Panc1 (cell line): Measurements from ENCODE around the gene SRP54. TPM values are rescaled to one million over a fixed set of nuclear protein-coding genes. Genes with fewer than 3 reads are reported as not detected.
"Not testable (repeated sequence)": the region's sequence is repeated elsewhere in the genome, so short reads cannot be mapped to it uniquely, and the experiment has no call there.

Source experiments
- ATAC-seq: fragments of 200-7000 bp; cut with Tn5 transposase; 2 replicates; pipeline ENCODE4 v1.9.1; 2020; ENCODE audit warnings: mild to moderate bottlenecking, moderate library complexity
- BruUV-seq: library from RNA; stranded (reverse); fragments of 400-500 nt; replicated peaks from 2 replicates; lab custom pipeline; 2021; lab: Mats Ljungman, UMichigan
- CTCF ChIA-PET: fragments of 300-600 bp; sonication (Branson Sonifier 250); formaldehyde crosslinking; loops from one replicate; lab custom pipeline; 2022; ENCODE audit warnings: antibody characterized with exemption; lab: Charles Lee
- POLR2A ChIA-PET: fragments of 300-600 bp; sonication (Branson Sonifier 250); formaldehyde crosslinking; loops from one replicate; lab custom pipeline; 2022; ENCODE audit warnings: antibody characterized with exemption; lab: Charles Lee
- DNase-seq: peaks from one replicate; pipeline ENCODE4 v3.0.0-alpha.2; 2010; ENCODE audit warnings: low read depth, low spot score
- H3K27ac ChIP-seq: 2 replicates; pipeline ENCODE4 v1.5.1; 2011; ENCODE audit warnings: mild to moderate bottlenecking, low read length, inconsistent platforms
- H3K27me3 ChIP-seq: fragments of 200-500 bp; sonication (Bioruptor generic); 2 replicates; pipeline ENCODE4 v1.6.0; 2014; ENCODE audit warnings: low read length, inconsistent platforms; ENCODE audit not compliant: control insufficient read depth, insufficient read depth
- H3K36me3 ChIP-seq: fragments of 200-500 bp; sonication (Bioruptor generic); 2 replicates; pipeline ENCODE4 v1.5.1; 2014; ENCODE audit warnings: inconsistent platforms, mild to moderate bottlenecking, low read length, moderate library complexity; ENCODE audit not compliant: control insufficient read depth, insufficient read depth
- H3K4me1 ChIP-seq: 2 replicates; pipeline ENCODE4 v1.5.1; 2011; ENCODE audit warnings: inconsistent platforms, mild to moderate bottlenecking, low read length, moderate library complexity; ENCODE audit not compliant: control insufficient read depth, insufficient read depth
- H3K4me3 ChIP-seq, 2 experiments: 2 replicates each; pipeline ENCODE4 v1.5.1; 2011 to 2012; ENCODE audit warnings: low read depth in 2 of 2, low read length in 2 of 2, mild to moderate bottlenecking in 2 of 2, inconsistent platforms in 1 of 2, moderate library complexity in 1 of 2
- H3K9me3 ChIP-seq: fragments of 200-500 bp; sonication (Bioruptor generic); 2 replicates; pipeline ENCODE4 v1.5.1; 2014; ENCODE audit warnings: low read depth, mild to moderate bottlenecking, inconsistent platforms, low read length, moderate library complexity; ENCODE audit not compliant: control insufficient read depth, insufficient read depth
- POLR2AphosphoS5 ChIP-seq: IDR thresholded peaks from 2 replicates; pipeline ENCODE4 v1.6.1; 2012; ENCODE audit warnings: mild to moderate bottlenecking, low read depth, low read length, moderate library complexity
- SIN3A ChIP-seq: IDR thresholded peaks from 2 replicates; pipeline ENCODE4 v1.6.1; 2012; ENCODE audit warnings: low read depth, mild to moderate bottlenecking, low read length, moderate library complexity, borderline replicate concordance; ENCODE audit not compliant: insufficient read depth
- TCF7L2 ChIP-seq: IDR thresholded peaks from 2 replicates; pipeline ENCODE4 v1.6.1; 2011; ENCODE audit warnings: mild to moderate bottlenecking, low read depth, low read length, inconsistent platforms
- in situ Hi-C: cut with HindIII; loops from 2 replicates; pipeline ENCODE4 v1.10.0; 2016; ENCODE audit warnings: low sequenced_read_pairs, low pct_unique_long_range_greater_than_20kb
- intact Hi-C: fragments of 100-400 bp; cut with micrococcal nuclease; formaldehyde crosslinking; loops from one replicate; pipeline ENCODE4 v1.10.0; 2022; ENCODE audit not compliant: unreplicated experiment
- total RNA-seq: library from RNA; stranded (reverse); gene quantifications from one replicate; pipeline ENCODE4 v1.2.1, GENCODE V29; 2021; ENCODE audit not compliant: unreplicated experiment
- TF ChIP-seq, protein P1 (sequence below): fragments of 450-650 bp; IDR thresholded peaks from 2 replicates; pipeline ENCODE4 v1.5.1; 2017; ENCODE audit warnings: mild to moderate bottlenecking
- TF ChIP-seq, protein P2 (sequence below), 2 experiments: IDR thresholded peaks; 2 replicates each; pipeline ENCODE4 v1.6.1; 2011 to 2012; ENCODE audit warnings: low read depth in 2 of 2, control low read depth in 1 of 2, low read length in 1 of 2, mild to moderate bottlenecking in 1 of 2, moderate library complexity in 1 of 2; ENCODE audit not compliant: insufficient read depth in 1 of 2

Gene SRP54
- total RNA-seq, 1 experiment from 2014 or later: 53.2 TPM

DNA sequence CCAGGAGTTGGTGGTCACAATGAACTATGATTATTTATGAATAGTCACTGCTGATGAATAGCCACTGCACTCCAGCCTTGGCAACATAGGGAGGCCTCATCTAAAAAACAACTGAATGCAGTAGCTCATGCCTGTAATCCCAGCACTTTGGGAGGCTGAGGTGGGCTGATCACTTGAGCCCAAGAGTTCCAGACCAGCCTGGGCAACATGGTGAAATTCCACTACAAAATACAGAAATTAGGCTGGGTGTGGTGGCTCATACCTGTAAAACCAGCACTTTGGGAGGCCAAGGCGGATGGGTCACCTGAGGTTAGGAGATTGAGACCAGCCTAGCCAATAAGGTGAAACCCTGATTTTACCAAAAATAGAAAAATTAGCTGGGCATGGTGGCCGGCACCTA, 49.8 kb downstream of the SRP54 start:
- intact Hi-C loops (no loop called here), in situ Hi-C loops (no loop called here)
- no peak overlapping the region for H3K4me3 ChIP-seq
- no peaks in the 10 kb centered on the region for H3K9me3 ChIP-seq
- no peak for ATAC-seq
- H3K27ac ChIP-seq: no peak overlapping the region
- no peak for DNase-seq
- H3K36me3 ChIP-seq: peaks cover 10% of the 10 kb centered on the region
- CTCF ChIA-PET: no interaction called here
- BruUV-seq: no TSS peak
- H3K27me3 ChIP-seq: no peaks in the 10 kb centered on the region
- POLR2A ChIA-PET: interaction anchor here (0.6 kb wide), 1 partner anchor 9 kb away, joined by 3 read pairs; no protein-coding TSS in a partner anchor
- H3K4me1 ChIP-seq: no peaks in the 10 kb centered on the region
- TF ChIP-seq TCF7L2: no peak
- TF ChIP-seq, protein P1, sequence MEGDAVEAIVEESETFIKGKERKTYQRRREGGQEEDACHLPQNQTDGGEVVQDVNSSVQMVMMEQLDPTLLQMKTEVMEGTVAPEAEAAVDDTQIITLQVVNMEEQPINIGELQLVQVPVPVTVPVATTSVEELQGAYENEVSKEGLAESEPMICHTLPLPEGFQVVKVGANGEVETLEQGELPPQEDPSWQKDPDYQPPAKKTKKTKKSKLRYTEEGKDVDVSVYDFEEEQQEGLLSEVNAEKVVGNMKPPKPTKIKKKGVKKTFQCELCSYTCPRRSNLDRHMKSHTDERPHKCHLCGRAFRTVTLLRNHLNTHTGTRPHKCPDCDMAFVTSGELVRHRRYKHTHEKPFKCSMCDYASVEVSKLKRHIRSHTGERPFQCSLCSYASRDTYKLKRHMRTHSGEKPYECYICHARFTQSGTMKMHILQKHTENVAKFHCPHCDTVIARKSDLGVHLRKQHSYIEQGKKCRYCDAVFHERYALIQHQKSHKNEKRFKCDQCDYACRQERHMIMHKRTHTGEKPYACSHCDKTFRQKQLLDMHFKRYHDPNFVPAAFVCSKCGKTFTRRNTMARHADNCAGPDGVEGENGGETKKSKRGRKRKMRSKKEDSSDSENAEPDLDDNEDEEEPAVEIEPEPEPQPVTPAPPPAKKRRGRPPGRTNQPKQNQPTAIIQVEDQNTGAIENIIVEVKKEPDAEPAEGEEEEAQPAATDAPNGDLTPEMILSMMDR: no peak
- TF ChIP-seq POLR2AphosphoS5: no peak
- TF ChIP-seq, protein P2, sequence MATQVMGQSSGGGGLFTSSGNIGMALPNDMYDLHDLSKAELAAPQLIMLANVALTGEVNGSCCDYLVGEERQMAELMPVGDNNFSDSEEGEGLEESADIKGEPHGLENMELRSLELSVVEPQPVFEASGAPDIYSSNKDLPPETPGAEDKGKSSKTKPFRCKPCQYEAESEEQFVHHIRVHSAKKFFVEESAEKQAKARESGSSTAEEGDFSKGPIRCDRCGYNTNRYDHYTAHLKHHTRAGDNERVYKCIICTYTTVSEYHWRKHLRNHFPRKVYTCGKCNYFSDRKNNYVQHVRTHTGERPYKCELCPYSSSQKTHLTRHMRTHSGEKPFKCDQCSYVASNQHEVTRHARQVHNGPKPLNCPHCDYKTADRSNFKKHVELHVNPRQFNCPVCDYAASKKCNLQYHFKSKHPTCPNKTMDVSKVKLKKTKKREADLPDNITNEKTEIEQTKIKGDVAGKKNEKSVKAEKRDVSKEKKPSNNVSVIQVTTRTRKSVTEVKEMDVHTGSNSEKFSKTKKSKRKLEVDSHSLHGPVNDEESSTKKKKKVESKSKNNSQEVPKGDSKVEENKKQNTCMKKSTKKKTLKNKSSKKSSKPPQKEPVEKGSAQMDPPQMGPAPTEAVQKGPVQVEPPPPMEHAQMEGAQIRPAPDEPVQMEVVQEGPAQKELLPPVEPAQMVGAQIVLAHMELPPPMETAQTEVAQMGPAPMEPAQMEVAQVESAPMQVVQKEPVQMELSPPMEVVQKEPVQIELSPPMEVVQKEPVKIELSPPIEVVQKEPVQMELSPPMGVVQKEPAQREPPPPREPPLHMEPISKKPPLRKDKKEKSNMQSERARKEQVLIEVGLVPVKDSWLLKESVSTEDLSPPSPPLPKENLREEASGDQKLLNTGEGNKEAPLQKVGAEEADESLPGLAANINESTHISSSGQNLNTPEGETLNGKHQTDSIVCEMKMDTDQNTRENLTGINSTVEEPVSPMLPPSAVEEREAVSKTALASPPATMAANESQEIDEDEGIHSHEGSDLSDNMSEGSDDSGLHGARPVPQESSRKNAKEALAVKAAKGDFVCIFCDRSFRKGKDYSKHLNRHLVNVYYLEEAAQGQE (IDR thresholded peaks at IDR 0.05; ENCODE audit: insufficient read depth in 1 of 2, low read depth in 2 of 2, low read length in 1 of 2): no peak
- no peak for TF ChIP-seq SIN3A

DNA sequence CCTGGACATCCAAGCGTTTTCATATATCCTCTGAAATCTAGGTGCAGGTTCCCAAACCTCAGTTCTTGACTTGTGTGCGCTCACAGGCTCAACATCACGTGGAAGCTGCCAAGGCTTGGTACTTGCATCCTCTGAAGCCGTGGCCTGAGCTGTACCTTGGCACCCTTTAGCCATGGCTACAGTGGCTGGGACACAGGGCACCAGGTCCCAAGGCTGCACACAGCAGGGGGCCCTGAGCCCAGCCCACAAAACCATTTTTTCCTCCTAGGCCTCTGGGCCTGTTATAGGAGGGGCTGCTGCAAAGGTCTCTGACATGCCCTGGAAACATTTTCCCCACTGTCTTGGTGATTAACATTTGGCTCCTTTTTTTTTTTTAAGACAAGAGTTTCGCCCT, 51.6 kb downstream of the SRP54 start:
- no peaks in the 10 kb centered on the region for H3K9me3 ChIP-seq
- ChIA-PET CTCF (no interaction called here), POLR2A (no interaction called here)
- H3K36me3 ChIP-seq: no peaks in the 10 kb centered on the region; the same call in 1 of the 2 replicates
- DNase-seq (no peak), ATAC-seq (no peak)
- no peaks in the 10 kb centered on the region for H3K4me1 ChIP-seq
- TF ChIP-seq SIN3A (no peak), TCF7L2 (no peak), POLR2AphosphoS5 (no peak)
- TF ChIP-seq, protein P1: no peak
- TF ChIP-seq, protein P2 (IDR thresholded peaks at IDR 0.05; ENCODE audit: insufficient read depth in 1 of 2, low read depth in 2 of 2, low read length in 1 of 2): no peak
- BruUV-seq: no TSS peak
- H3K27ac ChIP-seq: no peak overlapping the region
- intact Hi-C loops: no loop called here
- in situ Hi-C loops: no loop called here
- H3K4me3 ChIP-seq: no peak overlapping the region
- no peaks in the 10 kb centered on the region for H3K27me3 ChIP-seq

DNA sequence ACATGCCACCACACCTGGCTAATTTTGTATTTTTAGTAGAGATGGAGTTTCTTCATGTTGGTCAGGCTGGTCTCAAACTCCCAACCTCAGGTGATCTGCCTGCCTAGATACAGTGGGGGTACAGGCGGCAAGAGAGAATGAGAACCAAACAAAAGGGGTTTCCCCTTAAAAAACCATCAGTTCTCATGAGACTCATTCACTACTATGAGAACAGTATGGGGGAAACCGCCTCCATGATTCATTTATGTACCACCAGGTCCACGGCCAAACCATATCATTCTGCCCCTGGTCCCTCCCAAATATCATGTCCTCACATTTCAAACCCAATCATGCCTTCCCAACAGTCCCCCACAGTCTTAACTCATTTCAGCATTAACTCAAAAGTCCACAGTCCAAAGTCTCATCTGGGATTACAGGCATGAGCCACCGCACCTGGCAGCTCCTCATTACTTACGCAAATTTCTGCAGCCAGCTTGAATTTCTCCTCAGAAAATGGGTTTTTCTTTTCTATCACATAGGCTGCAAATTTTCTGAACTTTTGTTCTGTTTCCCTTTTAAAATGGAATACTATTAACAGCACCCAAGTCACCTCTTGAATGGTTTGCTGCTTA, 52.3 kb downstream of the SRP54 start:
- ATAC-seq, in situ Hi-C loops, H3K4me3 ChIP-seq, BruUV-seq, intact Hi-C loops, H3K27me3 ChIP-seq, H3K9me3 ChIP-seq, CTCF ChIA-PET, DNase-seq, H3K27ac ChIP-seq, H3K4me1 ChIP-seq, POLR2A ChIA-PET, H3K36me3 ChIP-seq: not testable (repeated sequence)
